Measurements from ENCODE around the gene UBE2E1. TPM values are rescaled to one million over a fixed set of nuclear protein-coding genes. Genes with fewer than 3 reads are reported as not detected.

UBE2E1 gene
- total and polyA plus RNA-seq, 10 donors, result 62.6 to 106 (median 91.2) TPM

DNA sequence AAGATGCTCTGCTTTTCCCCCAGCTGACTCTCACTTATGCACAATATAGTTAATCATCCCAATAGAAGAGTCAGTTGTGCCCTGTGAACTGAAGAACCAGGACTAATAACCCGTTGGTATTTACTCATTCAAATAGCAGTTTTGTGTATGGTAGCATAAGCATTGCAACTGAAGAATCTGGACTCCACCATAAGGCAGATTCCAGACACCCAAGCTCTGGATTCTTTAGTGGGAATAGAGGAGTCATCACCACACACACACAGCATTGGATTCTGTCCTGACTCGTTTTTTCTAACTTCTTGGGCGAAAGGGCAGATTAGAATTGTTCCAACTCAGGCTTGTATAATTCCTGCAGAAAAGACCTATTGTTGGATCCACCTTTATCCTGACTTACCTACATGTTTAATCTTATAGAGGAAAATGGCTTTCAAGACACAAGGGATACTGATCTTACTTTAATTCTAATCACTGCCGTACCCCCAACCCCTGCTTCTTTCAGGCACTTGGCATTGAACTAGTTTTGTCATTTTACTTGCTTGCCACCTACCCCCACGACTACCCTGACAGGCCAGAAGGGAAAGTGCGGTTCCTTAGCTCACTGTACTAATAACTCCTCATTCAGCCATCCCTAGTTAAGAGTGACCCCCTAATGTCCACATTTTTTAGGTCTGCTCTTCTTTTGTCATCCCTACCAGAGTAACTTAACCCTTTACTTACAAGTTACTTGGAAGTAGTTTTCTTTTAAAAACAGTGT, 68.8 kb downstream of the UBE2E1 start:
- Histone ChIP-seq H3K27ac (no peak overlapping the region), H3K4me3 (no peak overlapping the region), H3K9me3 (no peaks in the 10 kb centered on the region), H3K27me3 (replicated peaks in 1 of 7) (no peaks in the 10 kb centered on the region), H3K36me3 (peaks cover 0 to 9% (median 0%) of the 10 kb centered on the region in 6 donors), H3K4me1 (peaks cover 3 to 68% (median 36%) of the 10 kb centered on the region in 6 donors)
- no peak for TF ChIP-seq POLR2A (IDR thresholded peaks at IDR 0.05)
- no peak for DNase-seq
- intact Hi-C loops (cut with DNase I; ENCODE audit: low total_unique reads), result no loop called here
- WGBS, 5 donors, result 81 to 93% (median 83%) methylated on average over 6 of the region's 6 CpGs

DNA sequence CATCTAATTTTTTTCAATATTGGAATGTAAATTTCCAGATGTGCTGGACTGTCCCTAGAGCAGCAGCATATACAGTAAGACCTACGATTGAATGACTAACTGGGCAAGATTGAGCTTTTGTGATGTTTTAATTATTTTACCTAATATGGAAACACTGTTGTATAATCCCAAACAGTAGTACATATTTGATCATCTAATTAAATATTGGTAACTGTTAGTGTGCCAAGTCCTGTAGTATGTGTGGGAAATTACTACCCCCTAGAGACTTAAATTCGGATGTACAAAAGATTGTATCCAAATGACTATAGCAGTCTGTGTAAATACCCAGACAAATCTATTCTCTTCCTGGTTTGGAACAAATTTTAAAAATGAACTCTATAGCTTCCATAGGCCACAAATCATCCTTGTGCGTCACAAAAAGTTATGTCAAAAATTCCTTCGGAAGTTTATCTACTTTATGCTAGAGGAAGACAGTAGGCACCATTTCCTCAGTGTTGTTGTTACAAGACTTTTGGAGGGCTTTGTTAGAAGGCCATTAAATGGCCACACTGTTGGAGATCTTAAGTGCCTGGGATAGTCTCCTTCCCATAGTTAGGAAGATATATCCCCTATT, 69.5 kb downstream of the UBE2E1 start:
- H3K27ac ChIP-seq, result no peak overlapping the region
- intact Hi-C loops (cut with DNase I; ENCODE audit: low total_unique reads), result no loop called here
- TF ChIP-seq POLR2A (IDR thresholded peaks at IDR 0.05) (no peak), POLR2AphosphoS5 (IDR thresholded peaks at IDR 0.05) (no peak)
- TF ChIP-seq, protein P1, sequence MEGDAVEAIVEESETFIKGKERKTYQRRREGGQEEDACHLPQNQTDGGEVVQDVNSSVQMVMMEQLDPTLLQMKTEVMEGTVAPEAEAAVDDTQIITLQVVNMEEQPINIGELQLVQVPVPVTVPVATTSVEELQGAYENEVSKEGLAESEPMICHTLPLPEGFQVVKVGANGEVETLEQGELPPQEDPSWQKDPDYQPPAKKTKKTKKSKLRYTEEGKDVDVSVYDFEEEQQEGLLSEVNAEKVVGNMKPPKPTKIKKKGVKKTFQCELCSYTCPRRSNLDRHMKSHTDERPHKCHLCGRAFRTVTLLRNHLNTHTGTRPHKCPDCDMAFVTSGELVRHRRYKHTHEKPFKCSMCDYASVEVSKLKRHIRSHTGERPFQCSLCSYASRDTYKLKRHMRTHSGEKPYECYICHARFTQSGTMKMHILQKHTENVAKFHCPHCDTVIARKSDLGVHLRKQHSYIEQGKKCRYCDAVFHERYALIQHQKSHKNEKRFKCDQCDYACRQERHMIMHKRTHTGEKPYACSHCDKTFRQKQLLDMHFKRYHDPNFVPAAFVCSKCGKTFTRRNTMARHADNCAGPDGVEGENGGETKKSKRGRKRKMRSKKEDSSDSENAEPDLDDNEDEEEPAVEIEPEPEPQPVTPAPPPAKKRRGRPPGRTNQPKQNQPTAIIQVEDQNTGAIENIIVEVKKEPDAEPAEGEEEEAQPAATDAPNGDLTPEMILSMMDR (IDR thresholded peaks at IDR 0.05 in 8 of 11, conservative IDR thresholded peaks at IDR 0.05 in 3 of 11), result no peak
- peaks cover 3 to 67% (median 38%) of the 10 kb centered on the region in 6 donors for H3K4me1 ChIP-seq
- no peaks in the 10 kb centered on the region for H3K27me3 ChIP-seq (replicated peaks in 1 of 7)
- 69 to 83% (median 80%) methylated on average over 4 of the region's 4 CpGs for WGBS, 5 donors
- H3K9me3 ChIP-seq, result no peaks in the 10 kb centered on the region
- no peak for DNase-seq
- H3K4me3 ChIP-seq, result no peak overlapping the region
- H3K36me3 ChIP-seq, result peaks cover 0 to 9% (median 0%) of the 10 kb centered on the region in 6 donors

DNA sequence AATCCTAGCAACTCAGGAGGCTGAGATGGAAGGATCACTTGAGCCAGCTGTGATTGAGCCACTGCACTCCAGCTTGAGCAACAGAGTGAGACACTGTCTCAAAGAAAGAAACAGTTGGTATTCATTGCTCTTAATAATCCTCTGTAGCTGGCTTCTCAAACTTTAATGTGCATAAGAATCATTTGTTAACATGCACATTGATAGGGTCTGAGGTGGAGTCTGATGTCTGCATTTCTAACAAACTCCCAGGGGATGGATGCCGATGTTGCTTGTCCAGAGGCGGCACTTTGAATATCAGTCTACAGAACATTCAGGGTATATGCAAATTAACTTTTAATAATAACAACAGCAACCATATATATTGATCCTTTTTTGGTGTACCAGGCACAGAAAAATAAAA, 71.2 kb downstream of the UBE2E1 start:
- Histone ChIP-seq H3K27ac (no peak overlapping the region), H3K9me3 (no peaks in the 10 kb centered on the region), H3K4me1 (peaks cover 6 to 79% (median 43%) of the 10 kb centered on the region in 6 donors), H3K27me3 (replicated peaks in 1 of 7) (no peaks in the 10 kb centered on the region), H3K4me3 (no peak overlapping the region), H3K36me3 (peaks cover 0 to 14% (median 0%) of the 10 kb centered on the region in 6 donors)
- WGBS, 5 donors, result 80 to 97% (median 83%) methylated on average over 2 of the region's 2 CpGs
- no peak for DNase-seq
- TF ChIP-seq POLR2AphosphoS5 (IDR thresholded peaks at IDR 0.05) (no peak), POLR2A (IDR thresholded peaks at IDR 0.05) (no peak)
- TF ChIP-seq, protein P1 (IDR thresholded peaks at IDR 0.05 in 8 of 11, conservative IDR thresholded peaks at IDR 0.05 in 3 of 11), result no peak
- intact Hi-C loops (cut with DNase I; ENCODE audit: low total_unique reads), result no loop called here

DNA sequence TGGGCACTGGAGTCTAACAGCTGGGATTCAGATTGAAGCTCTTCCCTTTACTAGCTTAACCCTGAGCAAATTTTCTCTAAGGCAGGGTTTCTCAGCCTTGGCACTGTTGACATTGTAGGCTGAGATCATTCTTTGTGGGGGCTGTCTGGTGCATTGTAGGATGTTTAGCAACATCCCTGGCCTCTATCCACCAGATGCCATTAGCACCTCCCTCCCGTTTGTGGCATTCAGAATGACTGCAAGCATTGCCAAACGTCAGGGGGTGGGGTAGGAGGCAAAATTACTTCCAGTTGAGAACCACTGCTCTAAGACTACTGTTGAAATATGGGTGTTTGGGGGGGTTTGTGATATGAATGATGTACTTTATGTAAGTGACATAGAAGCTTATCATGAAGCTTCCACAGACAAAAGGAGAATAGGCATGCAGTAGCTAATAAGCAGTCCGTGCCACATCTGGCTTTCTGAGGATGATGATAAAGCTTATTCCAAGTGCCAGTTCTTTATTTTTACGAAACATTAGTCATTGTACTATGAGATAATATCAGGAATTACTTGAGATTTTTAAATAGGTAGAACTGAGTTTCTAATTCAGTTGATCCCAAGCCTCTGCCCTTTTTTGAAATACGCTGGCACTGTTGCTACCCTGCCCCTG, 71.7 kb downstream of the UBE2E1 start:
- DNase-seq, result no peak
- intact Hi-C loops (cut with DNase I; ENCODE audit: low total_unique reads), result no loop called here
- peaks cover 0 to 19% (median 0%) of the 10 kb centered on the region in 6 donors for H3K36me3 ChIP-seq
- TF ChIP-seq POLR2AphosphoS5 (IDR thresholded peaks at IDR 0.05), result no peak
- no peak for TF ChIP-seq POLR2A (IDR thresholded peaks at IDR 0.05)
- TF ChIP-seq, protein P1 (IDR thresholded peaks at IDR 0.05 in 8 of 11, conservative IDR thresholded peaks at IDR 0.05 in 3 of 11), result no peak
- H3K4me3 ChIP-seq, result no peak overlapping the region
- H3K27ac ChIP-seq, result no peak overlapping the region
- no peaks in the 10 kb centered on the region for H3K27me3 ChIP-seq (replicated peaks in 1 of 7)
- WGBS, 5 donors, result 45 to 74% (median 52%) methylated on average over 5 of the region's 5 CpGs
- H3K9me3 ChIP-seq, result no peaks in the 10 kb centered on the region
- H3K4me1 ChIP-seq, result peaks cover 6 to 79% (median 43%) of the 10 kb centered on the region in 6 donors
